GM12865 (cell line): ENCODE data around the gene CNTN5.

Experiments
- DNase-seq: peaks from one replicate; pipeline ENCODE4 v3.0.0; 2010; ENCODE audit warnings: low read depth
- H3K4me3 ChIP-seq: 2 replicates; pipeline ENCODE4 v1.5.1; 2011; ENCODE audit warnings: mild to moderate bottlenecking, low read depth, low read length, control low read depth
- TF ChIP-seq, protein P1 (sequence below): IDR thresholded peaks from 2 replicates; pipeline ENCODE4 v1.5.1; 2011; ENCODE audit warnings: low read length, control low read depth, low read depth, inconsistent platforms; ENCODE audit not compliant: insufficient read depth; ENCODE audit errors: missing control alignments

CNTN5 gene

DNA sequence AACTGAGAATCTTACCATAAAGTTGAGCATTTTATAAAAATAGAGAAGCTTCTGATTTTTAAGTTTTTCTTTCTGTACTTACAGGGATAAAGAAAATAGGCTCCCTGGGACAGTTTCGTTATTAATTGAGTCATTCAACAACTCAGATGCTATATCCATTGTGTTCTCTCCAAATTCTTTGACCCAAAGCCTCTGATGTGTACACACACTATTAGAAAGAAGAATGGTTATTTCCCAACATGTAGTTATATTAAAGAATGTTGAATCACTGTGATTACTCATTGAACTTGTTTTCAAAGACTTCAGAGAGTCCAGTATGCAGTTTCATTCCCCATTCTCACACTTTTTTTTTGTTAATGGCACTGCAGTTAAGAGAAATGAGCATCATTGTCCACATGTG lies 932.1 kb downstream of the CNTN5 start:
- TF ChIP-seq, protein P1, sequence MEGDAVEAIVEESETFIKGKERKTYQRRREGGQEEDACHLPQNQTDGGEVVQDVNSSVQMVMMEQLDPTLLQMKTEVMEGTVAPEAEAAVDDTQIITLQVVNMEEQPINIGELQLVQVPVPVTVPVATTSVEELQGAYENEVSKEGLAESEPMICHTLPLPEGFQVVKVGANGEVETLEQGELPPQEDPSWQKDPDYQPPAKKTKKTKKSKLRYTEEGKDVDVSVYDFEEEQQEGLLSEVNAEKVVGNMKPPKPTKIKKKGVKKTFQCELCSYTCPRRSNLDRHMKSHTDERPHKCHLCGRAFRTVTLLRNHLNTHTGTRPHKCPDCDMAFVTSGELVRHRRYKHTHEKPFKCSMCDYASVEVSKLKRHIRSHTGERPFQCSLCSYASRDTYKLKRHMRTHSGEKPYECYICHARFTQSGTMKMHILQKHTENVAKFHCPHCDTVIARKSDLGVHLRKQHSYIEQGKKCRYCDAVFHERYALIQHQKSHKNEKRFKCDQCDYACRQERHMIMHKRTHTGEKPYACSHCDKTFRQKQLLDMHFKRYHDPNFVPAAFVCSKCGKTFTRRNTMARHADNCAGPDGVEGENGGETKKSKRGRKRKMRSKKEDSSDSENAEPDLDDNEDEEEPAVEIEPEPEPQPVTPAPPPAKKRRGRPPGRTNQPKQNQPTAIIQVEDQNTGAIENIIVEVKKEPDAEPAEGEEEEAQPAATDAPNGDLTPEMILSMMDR = no peak
- H3K4me3 ChIP-seq = no peak overlapping the region
- DNase-seq = no peak

DNA sequence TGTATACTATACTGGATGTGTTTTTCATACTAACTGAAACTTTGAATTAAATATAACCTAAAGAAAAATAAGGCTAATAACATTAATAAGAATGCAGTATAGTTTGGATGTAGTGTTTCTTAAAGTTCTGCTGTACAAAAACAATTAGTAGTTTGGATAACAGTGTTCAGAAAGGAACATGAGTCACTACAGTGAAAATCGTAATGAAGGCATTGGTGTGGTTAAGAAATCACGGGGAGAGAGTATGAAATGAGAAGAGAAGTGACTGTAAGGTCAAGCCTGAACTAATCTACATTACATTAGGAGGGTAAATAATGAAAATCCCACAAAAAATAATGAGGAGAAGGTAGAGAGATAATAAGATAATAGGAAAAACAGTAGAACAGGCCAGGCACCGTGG lies 939.8 kb downstream of the CNTN5 start:
- H3K4me3 ChIP-seq = no peak overlapping the region
- TF ChIP-seq, protein P1 = no peak
- DNase-seq = no peak

DNA sequence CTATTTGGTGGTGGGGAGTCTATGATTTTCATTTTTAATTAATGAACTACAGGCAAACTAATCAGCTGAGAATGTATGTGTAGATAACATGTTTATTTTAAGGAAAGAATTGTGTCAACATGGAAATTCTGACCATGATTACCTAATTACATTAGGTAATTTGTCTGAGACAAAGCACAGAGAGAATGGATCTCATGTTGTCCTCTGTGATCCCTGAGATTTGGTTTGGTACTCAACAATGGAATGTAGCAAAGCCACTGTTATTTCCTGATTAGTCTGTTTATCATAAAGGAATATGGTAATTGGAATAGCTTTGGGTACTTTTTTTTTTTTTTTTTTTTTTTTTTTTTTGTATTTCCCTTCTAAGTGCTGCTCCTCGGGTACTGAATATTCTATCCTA lies 947.6 kb downstream of the CNTN5 start:
- no peak for DNase-seq
- TF ChIP-seq, protein P1 = no peak
- no peak overlapping the region for H3K4me3 ChIP-seq

GRCh38 chr11:99973993-99974392 lies 953.2 kb downstream of the CNTN5 start:
- no peak for DNase-seq
- TF ChIP-seq, protein P1 = no peak
- no peak overlapping the region for H3K4me3 ChIP-seq

GRCh38 chr11:99979042-99979441 lies 958.3 kb downstream of the CNTN5 start:
- H3K4me3 ChIP-seq = no peak overlapping the region
- no peak for DNase-seq
- TF ChIP-seq, protein P1 = no peak

DNA sequence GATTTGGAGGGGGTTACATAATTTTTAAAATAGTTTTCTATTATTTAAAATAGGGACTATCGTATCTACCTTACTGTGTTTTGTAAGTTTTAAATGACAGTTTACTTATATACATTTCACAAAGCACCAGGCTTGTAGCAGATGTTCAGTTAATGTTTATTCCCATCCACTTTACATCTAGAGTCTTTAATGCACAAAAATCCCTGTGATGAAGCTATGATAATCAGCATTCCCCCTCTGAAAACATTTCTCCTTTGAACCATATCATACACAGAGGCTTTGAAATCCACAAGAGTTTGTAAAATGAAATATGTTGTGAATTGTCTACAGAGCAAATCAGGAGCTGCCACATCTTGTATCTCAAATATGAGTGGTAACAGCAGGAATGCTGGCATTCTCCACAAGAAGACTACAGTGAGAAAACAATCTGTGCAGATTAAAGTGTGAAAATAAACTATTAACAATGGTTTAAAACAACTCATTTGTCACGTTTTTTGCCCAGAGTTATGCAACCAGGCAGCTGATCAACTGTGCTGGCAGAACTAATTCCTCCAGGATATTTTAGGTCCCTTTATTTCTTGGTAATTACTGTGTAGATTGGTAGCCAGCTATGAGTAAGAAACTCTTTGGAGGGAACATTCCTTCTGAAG lies 967.2 kb downstream of the CNTN5 start:
- H3K4me3 ChIP-seq = no peak overlapping the region

More for the DNA sequence above, 967.2 kb downstream of the CNTN5 start:
- TF ChIP-seq, protein P1 = no peak
- DNase-seq = no peak
